ENCODE results near the gene BCL11B.
"Not testable (repeated sequence)": the region's sequence is repeated elsewhere in the genome, so short reads cannot be mapped to it uniquely, and the experiment has no call there.

Gene BCL11B

GRCh38 chr14:99194736-99195135 lies 77.3 kb downstream of the BCL11B start:
- no peak for DNase-seq

- no peak for DNase-seq
Measured at GRCh38 chr14:99194136-99194535, 77.9 kb downstream of the BCL11B start.

- no peak for DNase-seq
Measured at GRCh38 chr14:99192830-99193229, 79.2 kb downstream of the BCL11B start.

- peak in 1 of 3 experiments; percentile 37 for DNase-seq
Measured at GRCh38 chr14:99192028-99192621, 79.9 kb downstream of the BCL11B start.

- no peak for DNase-seq
Measured at GRCh38 chr14:99191395-99192027, 80.5 kb downstream of the BCL11B start.

GRCh38 chr14:99190696-99191394 lies 81.2 kb downstream of the BCL11B start:
- no peak for DNase-seq

GRCh38 chr14:99189201-99189801 lies 82.7 kb downstream of the BCL11B start:
- DNase-seq: peak in 1 of 3 experiments; percentile 22

GRCh38 chr14:99188731-99189191 lies 83.2 kb downstream of the BCL11B start:
- DNase-seq: peak in 2 of 3 experiments; percentile 22 to 63

GRCh38 chr14:99187858-99188257 lies 84.1 kb downstream of the BCL11B start:
- DNase-seq: peak in 2 of 3 experiments; percentile 15 to 47

- DNase-seq: no peak
Measured at GRCh38 chr14:99186956-99187690, 84.9 kb downstream of the BCL11B start.

GRCh38 chr14:99186336-99186735 lies 85.7 kb downstream of the BCL11B start:
- not testable (repeated sequence) for DNase-seq

- DNase-seq: no peak
Measured at GRCh38 chr14:99185436-99186068, 86.4 kb downstream of the BCL11B start.

GRCh38 chr14:99183716-99184115 lies 88.3 kb downstream of the BCL11B start:
- DNase-seq: no peak

- no peak for DNase-seq
Measured at GRCh38 chr14:99183311-99183710, 88.7 kb downstream of the BCL11B start.

GRCh38 chr14:99182548-99183250 lies 89.3 kb downstream of the BCL11B start:
- DNase-seq: no peak

- DNase-seq: no peak
Measured at GRCh38 chr14:99181804-99182520, 90.0 kb downstream of the BCL11B start.

GRCh38 chr14:99181241-99181640 lies 90.8 kb downstream of the BCL11B start:
- DNase-seq: no peak

- no peak for DNase-seq
Measured at GRCh38 chr14:99179946-99180345, 92.1 kb downstream of the BCL11B start.

GRCh38 chr14:99179506-99179905 lies 92.5 kb downstream of the BCL11B start:
- DNase-seq: no peak

- DNase-seq: no peak
Measured at GRCh38 chr14:99177886-99178835, 93.8 kb downstream of the BCL11B start.

Data from NCI-H1417 (cell line).